Naive thymus-derived CD4-positive, alpha-beta T cell (primary cell): ENCODE results near the gene FAM83B. TPM values are rescaled to one million over a fixed set of nuclear protein-coding genes. Genes with fewer than 3 reads are reported as not detected.

ENCODE experiments used
- ATAC-seq: fragments of 150-1000 bp; cut with Tn5 transposase; 2 replicates; pipeline ENCODE4 v1.10.0; 2021; ENCODE audit warnings: mild to moderate bottlenecking, moderate library complexity
- CTCF ChIA-PET: fragments of 350-600 bp; sonication (Branson Sonifier 250); formaldehyde crosslinking; loops from one replicate; lab custom pipeline; 2021; ENCODE audit warnings: antibody characterized with exemption; lab: Charles Lee
- POLR2A ChIA-PET: fragments of 350-600 bp; sonication (Branson Sonifier 250); formaldehyde crosslinking; loops from one replicate; lab custom pipeline; 2021; ENCODE audit warnings: antibody characterized with exemption, inconsistent platforms; lab: Charles Lee
- DNase-seq, 9 donors: peaks; one replicate each; pipeline versions ENCODE4 v3.0.0 to v3.0.0-alpha.2; 2020 to 2022; ENCODE audit warnings: mixed read lengths in 1 of 9
- H3K27ac ChIP-seq: one replicate; pipeline ENCODE4 v1.7.0; 2013; ENCODE audit warnings: mild to moderate bottlenecking, low read depth, low read length, moderate library complexity
- H3K27me3 ChIP-seq, 2 donors: one replicate each; pipeline ENCODE4 v1.7.0; 2013; ENCODE audit warnings: low read length in 2 of 2, mild to moderate bottlenecking in 2 of 2, moderate library complexity in 2 of 2; ENCODE audit not compliant: control insufficient read depth in 2 of 2, insufficient read depth in 2 of 2
- H3K36me3 ChIP-seq, 3 experiments: 1 replicate in 2 of 3; 2 replicates in 1 of 3; pipeline ENCODE4 v1.7.0; 2013; ENCODE audit warnings: low read length in 3 of 3, mild to moderate bottlenecking in 3 of 3, moderate library complexity in 1 of 3; ENCODE audit not compliant: insufficient read depth in 3 of 3, control insufficient read depth in 2 of 3
- H3K4me1 ChIP-seq, 2 donors: one replicate each; pipeline ENCODE4 v1.7.0; 2013; ENCODE audit warnings: low read length in 2 of 2, mild to moderate bottlenecking in 2 of 2, moderate library complexity in 1 of 2; ENCODE audit not compliant: control insufficient read depth in 2 of 2, insufficient read depth in 2 of 2
- H3K4me3 ChIP-seq: 2 replicates; pipeline ENCODE4 v1.7.0; 2013; ENCODE audit warnings: mild to moderate bottlenecking, low read length
- H3K9me3 ChIP-seq, 3 experiments: 1 replicate in 2 of 3; 2 replicates in 1 of 3; pipeline ENCODE4 v1.7.0; 2013; ENCODE audit warnings: low read length in 3 of 3; ENCODE audit not compliant: control insufficient read depth in 2 of 3
- H3K27ac Mint-ChIP-seq, 9 donors: one replicate each; pipeline ENCODE4 v1.8.0; 2020 to 2022; ENCODE audit warnings: mixed read lengths in 9 of 9, mild to moderate bottlenecking in 8 of 9, moderate library complexity in 5 of 9, inconsistent platforms in 2 of 9
- H3K27me3 Mint-ChIP-seq, 5 donors: one replicate each; pipeline ENCODE4 v1.8.0; 2021 to 2022; ENCODE audit warnings: mixed read lengths in 5 of 5, mild to moderate bottlenecking in 1 of 5
- H3K36me3 Mint-ChIP-seq, 5 donors: one replicate each; pipeline ENCODE4 v1.8.0; 2020 to 2022; ENCODE audit warnings: mixed read lengths in 5 of 5, mild to moderate bottlenecking in 3 of 5, inconsistent platforms in 1 of 5
- H3K4me1 Mint-ChIP-seq, 7 donors: one replicate each; pipeline ENCODE4 v1.8.0; 2020 to 2022; ENCODE audit warnings: mixed read lengths in 7 of 7, mild to moderate bottlenecking in 3 of 7, inconsistent platforms in 1 of 7
- H3K4me3 Mint-ChIP-seq, 10 donors: one replicate each; pipeline ENCODE4 v1.8.0; 2020 to 2022; ENCODE audit warnings: mild to moderate bottlenecking in 10 of 10, mixed read lengths in 10 of 10, moderate library complexity in 6 of 10, inconsistent platforms in 2 of 10
- H3K9me3 Mint-ChIP-seq, 11 donors: one replicate each; pipeline ENCODE4 v1.8.0; 2020 to 2022; ENCODE audit warnings: mixed read lengths in 11 of 11, mild to moderate bottlenecking in 4 of 11, inconsistent platforms in 1 of 11, moderate library complexity in 1 of 11
- intact Hi-C, 2 donors: fragments of 100-400 bp; cut with micrococcal nuclease; formaldehyde crosslinking; loops; one replicate each; pipeline ENCODE4 v1.15.1; 2023
- polyA plus RNA-seq, 2 donors: library from polyadenylated mRNA; unstranded; fragments of 300-500 nt; fragmentation: Illumina TruSeq; gene quantifications; one replicate each; pipeline ENCODE4 v1.2.3, GENCODE V29; 2021
- total RNA-seq, 6 experiments: library from RNA in 5 of 6; stranded (reverse) in 5 of 6; gene quantifications; 1 replicate in 5 of 6; 2 replicates in 1 of 6; pipeline ENCODE4 v1.2.3 and lab custom pipeline; 2021 to 2026

FAM83B gene
- total and polyA plus RNA-seq, 7 experiments from 2014 or later = not detected

DNA sequence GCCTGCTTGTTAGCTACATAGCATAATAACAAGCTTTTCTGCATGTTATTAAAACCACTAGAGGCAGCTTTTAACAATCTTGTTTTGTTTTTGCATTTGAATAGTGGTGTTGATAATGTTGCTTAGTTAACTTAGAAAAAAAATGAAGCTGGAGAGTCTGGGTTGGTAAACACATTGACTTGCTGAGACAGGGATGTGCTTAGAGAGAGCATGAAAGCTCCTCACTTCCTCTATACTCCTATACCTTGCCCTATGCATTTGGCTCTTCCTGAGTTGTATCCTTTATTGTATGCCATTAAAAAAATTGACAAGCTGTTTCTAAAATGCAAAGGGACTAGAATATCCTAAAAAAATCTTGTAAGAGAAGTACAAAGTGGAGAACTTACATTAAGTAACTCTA is 13.6 kb downstream of the FAM83B start:
- Mint-ChIP-seq H3K36me3 (no peaks in the 10 kb centered on the region), H3K27ac (no peak overlapping the region), H3K4me1 (no peaks in the 10 kb centered on the region), H3K9me3 (peaks cover 0 to 6% (median 0%) of the 10 kb centered on the region in 11 donors), H3K27me3 (no peaks in the 10 kb centered on the region), H3K4me3 (no peak overlapping the region)
- DNase-seq (no peak), ATAC-seq (no peak)
- CTCF ChIA-PET = no interaction called here
- Histone ChIP-seq H3K9me3 (no peaks in the 10 kb centered on the region), H3K27ac (no peak overlapping the region), H3K4me3 (no peak overlapping the region), H3K27me3 (no peaks in the 10 kb centered on the region), H3K4me1 (no peaks in the 10 kb centered on the region), H3K36me3 (no peaks in the 10 kb centered on the region)
- intact Hi-C loops = no loop called here
- POLR2A ChIA-PET = no interaction called here

GRCh38 chr6:54860739-54861138 is 14.2 kb downstream of the FAM83B start:
- Mint-ChIP-seq H3K27me3 (no peaks in the 10 kb centered on the region), H3K36me3 (no peaks in the 10 kb centered on the region), H3K27ac (no peak overlapping the region), H3K9me3 (peaks cover 0 to 6% (median 0%) of the 10 kb centered on the region in 11 donors), H3K4me1 (no peaks in the 10 kb centered on the region), H3K4me3 (no peak overlapping the region)
- ATAC-seq (no peak), DNase-seq (no peak)
- no peaks in the 10 kb centered on the region for H3K27me3 ChIP-seq
- no peaks in the 10 kb centered on the region for H3K4me1 ChIP-seq
- no peak overlapping the region for H3K27ac ChIP-seq
- POLR2A ChIA-PET = no interaction called here
- intact Hi-C loops = no loop called here
- CTCF ChIA-PET = no interaction called here
- H3K4me3 ChIP-seq = no peak overlapping the region
- H3K36me3 ChIP-seq = no peaks in the 10 kb centered on the region
- no peaks in the 10 kb centered on the region for H3K9me3 ChIP-seq

GRCh38 chr6:54861905-54862616 is 15.5 kb downstream of the FAM83B start:
- Histone ChIP-seq H3K27me3 (no peaks in the 10 kb centered on the region), H3K4me1 (no peaks in the 10 kb centered on the region), H3K27ac (no peak overlapping the region), H3K9me3 (no peaks in the 10 kb centered on the region), H3K36me3 (no peaks in the 10 kb centered on the region), H3K4me3 (no peak overlapping the region)
- no peak for DNase-seq
- POLR2A ChIA-PET = no interaction called here
- CTCF ChIA-PET = no interaction called here
- Mint-ChIP-seq H3K4me1 (no peaks in the 10 kb centered on the region), H3K4me3 (no peak overlapping the region), H3K27ac (no peak overlapping the region), H3K9me3 (peaks cover 0 to 6% (median 0%) of the 10 kb centered on the region in 11 donors), H3K36me3 (no peaks in the 10 kb centered on the region), H3K27me3 (no peaks in the 10 kb centered on the region)
- intact Hi-C loops = no loop called here
- ATAC-seq = no peak

GRCh38 chr6:54864272-54864671 is 17.7 kb downstream of the FAM83B start:
- H3K36me3 ChIP-seq = no peaks in the 10 kb centered on the region
- DNase-seq (no peak), ATAC-seq (no peak)
- no peaks in the 10 kb centered on the region for H3K27me3 ChIP-seq
- no peak overlapping the region for H3K27ac Mint-ChIP-seq
- H3K4me1 ChIP-seq = no peaks in the 10 kb centered on the region
- no peaks in the 10 kb centered on the region for H3K9me3 ChIP-seq
- H3K36me3 Mint-ChIP-seq = no peaks in the 10 kb centered on the region
- H3K4me1 Mint-ChIP-seq = no peaks in the 10 kb centered on the region
- ChIA-PET CTCF (no interaction called here), POLR2A (no interaction called here)
- no peak overlapping the region for H3K4me3 Mint-ChIP-seq
- H3K27ac ChIP-seq = no peak overlapping the region
- intact Hi-C loops = no loop called here
- H3K4me3 ChIP-seq = no peak overlapping the region
- H3K27me3 Mint-ChIP-seq = no peaks in the 10 kb centered on the region
- H3K9me3 Mint-ChIP-seq = peaks cover 0 to 9% (median 1%) of the 10 kb centered on the region in 11 donors

DNA sequence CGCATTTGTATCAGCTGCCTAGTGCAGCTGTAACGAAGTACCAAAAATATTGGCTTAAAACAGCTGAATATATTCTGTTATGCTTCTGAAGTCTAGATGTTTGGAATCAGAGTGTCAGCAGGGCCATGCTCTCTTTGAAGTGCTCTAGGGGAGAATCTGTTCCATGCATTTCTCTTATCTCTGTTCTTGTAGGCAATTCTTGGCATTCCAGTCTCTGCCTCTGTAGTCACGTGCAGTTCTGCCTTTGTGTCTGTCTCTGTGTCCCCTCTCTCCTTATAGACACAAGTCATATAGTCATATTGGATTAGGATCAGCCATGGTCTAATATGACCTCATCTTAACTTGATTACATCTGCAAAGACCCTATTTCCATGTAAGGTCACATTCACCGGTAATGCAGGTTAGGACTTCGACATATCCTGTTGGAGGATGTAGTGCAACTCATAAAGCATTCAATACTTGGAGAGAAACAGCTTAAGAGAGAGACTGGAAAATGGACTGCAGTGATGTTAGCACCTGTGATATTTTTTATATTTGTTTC is 18.6 kb downstream of the FAM83B start:
- H3K27ac ChIP-seq = no peak overlapping the region
- POLR2A ChIA-PET = no interaction called here
- H3K27ac Mint-ChIP-seq = no peak overlapping the region
- H3K27me3 Mint-ChIP-seq = no peaks in the 10 kb centered on the region
- H3K36me3 Mint-ChIP-seq = no peaks in the 10 kb centered on the region
- DNase-seq = no peak
- H3K9me3 ChIP-seq = no peaks in the 10 kb centered on the region
- CTCF ChIA-PET = no interaction called here
- no peaks in the 10 kb centered on the region for H3K4me1 ChIP-seq
- H3K27me3 ChIP-seq = no peaks in the 10 kb centered on the region
- intact Hi-C loops = no loop called here
- H3K4me3 ChIP-seq = no peak overlapping the region
- H3K9me3 Mint-ChIP-seq = peaks cover 0 to 12% (median 5%) of the 10 kb centered on the region in 11 donors
- no peaks in the 10 kb centered on the region for H3K4me1 Mint-ChIP-seq
- H3K36me3 ChIP-seq = no peaks in the 10 kb centered on the region
- ATAC-seq = no peak
- no peak overlapping the region for H3K4me3 Mint-ChIP-seq

GRCh38 chr6:54868556-54868955 is 22.0 kb downstream of the FAM83B start:
- no peaks in the 10 kb centered on the region for H3K36me3 ChIP-seq
- no peak overlapping the region for H3K27ac ChIP-seq
- intact Hi-C loops = no loop called here
- DNase-seq (no peak), ATAC-seq (no peak)
- POLR2A ChIA-PET = no interaction called here
- Mint-ChIP-seq H3K4me3 (no peak overlapping the region), H3K36me3 (no peaks in the 10 kb centered on the region), H3K27ac (no peak overlapping the region), H3K27me3 (no peaks in the 10 kb centered on the region), H3K4me1 (no peaks in the 10 kb centered on the region), H3K9me3 (peaks cover 0 to 7% (median 2%) of the 10 kb centered on the region in 11 donors)
- H3K9me3 ChIP-seq = no peaks in the 10 kb centered on the region
- H3K4me1 ChIP-seq = no peaks in the 10 kb centered on the region
- H3K4me3 ChIP-seq = no peak overlapping the region
- CTCF ChIA-PET = no interaction called here
- H3K27me3 ChIP-seq = no peaks in the 10 kb centered on the region

DNA sequence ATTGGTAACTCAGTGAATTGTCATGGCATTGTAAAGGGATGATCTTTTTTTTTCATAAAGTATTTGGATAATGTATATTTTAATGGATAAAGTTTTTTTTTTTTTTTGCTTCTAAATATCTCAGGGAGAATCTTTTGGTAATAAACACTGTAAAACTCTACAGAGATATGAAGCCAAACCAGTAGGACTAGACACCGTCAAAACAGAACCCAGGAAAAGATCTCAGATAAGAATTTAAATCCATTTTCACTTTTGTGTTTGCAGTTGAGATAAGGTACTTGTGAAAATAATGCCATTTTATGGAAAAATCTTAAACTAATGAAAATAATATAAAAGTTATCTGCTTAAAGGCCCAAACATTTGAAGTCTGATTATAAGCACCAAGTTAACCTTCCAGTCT is 27.0 kb downstream of the FAM83B start:
- H3K9me3 ChIP-seq = no peaks in the 10 kb centered on the region
- Mint-ChIP-seq H3K4me1 (no peaks in the 10 kb centered on the region), H3K36me3 (no peaks in the 10 kb centered on the region), H3K9me3 (peaks cover 0 to 12% (median 2%) of the 10 kb centered on the region in 11 donors), H3K27me3 (no peaks in the 10 kb centered on the region), H3K27ac (no peak overlapping the region), H3K4me3 (no peak overlapping the region)
- no peak overlapping the region for H3K27ac ChIP-seq
- ChIA-PET CTCF (no interaction called here), POLR2A (no interaction called here)
- H3K27me3 ChIP-seq = no peaks in the 10 kb centered on the region
- no peaks in the 10 kb centered on the region for H3K36me3 ChIP-seq
- no peaks in the 10 kb centered on the region for H3K4me1 ChIP-seq
- no peak for DNase-seq
- intact Hi-C loops = no loop called here
- ATAC-seq = no peak
- H3K4me3 ChIP-seq = no peak overlapping the region
